HEK293T (cell line): ENCODE results near the gene PRIM2.
"Not testable (repeated sequence)": the region's sequence is repeated elsewhere in the genome, so short reads cannot be mapped to it uniquely, and the experiment has no call there.

Experiments
- CTCF ChIA-PET: fragments of 350-600 bp; formaldehyde crosslinking; extraction: SDS; loops from one replicate; lab custom pipeline; 2021; ENCODE audit warnings: antibody characterized with exemption, inconsistent platforms; lab: Yijun Ruan, JAX
- POLR2A ChIA-PET: fragments of 350-600 bp; formaldehyde crosslinking; extraction: SDS; loops from one replicate; lab custom pipeline; 2020; ENCODE audit warnings: antibody characterized with exemption, inconsistent platforms; lab: Yijun Ruan, JAX
- DNase-seq: peaks from one replicate; pipeline ENCODE4 v3.0.0; 2012; ENCODE audit warnings: mixed read lengths; ENCODE audit errors: extremely low spot score

The PRIM2 gene

DNA sequence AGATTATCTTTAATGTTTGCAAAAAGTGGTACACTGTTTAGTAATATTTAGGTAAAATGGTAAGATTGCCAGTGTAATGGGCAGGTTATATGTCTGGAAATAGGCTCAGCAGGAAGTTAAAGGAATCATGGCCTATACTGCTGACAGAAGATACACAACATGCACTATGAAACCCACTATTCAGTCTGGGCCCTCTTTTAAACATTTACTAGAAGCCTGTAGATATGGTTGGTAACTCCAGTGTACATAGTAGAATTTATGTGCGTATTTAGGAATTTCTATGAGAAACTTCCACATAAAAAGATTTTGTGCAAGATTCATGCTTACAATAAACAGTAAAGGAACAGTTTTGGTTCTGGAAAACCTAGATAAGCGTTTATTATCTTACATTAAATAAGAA, 178.8 kb downstream of the PRIM2 start:
- CTCF ChIA-PET, POLR2A ChIA-PET, DNase-seq: not testable (repeated sequence)

DNA sequence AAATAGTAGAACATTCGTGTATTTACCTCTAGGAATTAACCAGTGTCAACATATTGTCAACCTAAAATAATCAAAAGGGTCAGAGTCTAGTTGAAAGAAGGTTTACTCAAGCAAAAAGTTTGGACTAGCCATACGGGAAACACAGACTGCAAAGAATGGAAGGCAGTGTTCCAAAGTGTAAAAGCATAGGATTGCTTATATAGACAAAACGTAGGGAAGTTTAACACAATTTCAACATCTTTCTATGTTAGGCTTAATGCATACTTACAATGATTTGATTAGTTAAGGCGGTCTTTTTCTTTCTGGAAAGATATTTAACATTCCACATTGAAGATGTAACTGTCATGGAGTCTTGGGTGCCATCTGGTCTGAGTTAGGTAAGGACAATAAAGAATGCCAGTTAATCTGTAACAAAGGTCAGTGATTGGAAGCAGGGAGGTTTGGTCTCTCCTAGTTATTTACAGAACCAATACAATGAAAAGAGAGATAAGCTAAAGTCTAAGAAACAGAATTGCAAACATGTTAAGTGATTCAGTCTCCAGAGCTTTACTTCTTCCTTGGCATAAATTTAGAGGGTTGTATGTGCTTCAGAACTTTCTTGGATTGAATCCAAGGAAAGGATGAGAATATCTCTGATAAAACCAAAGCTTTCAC, 183.1 kb downstream of the PRIM2 start:
- CTCF ChIA-PET, DNase-seq: not testable (repeated sequence)

DNA sequence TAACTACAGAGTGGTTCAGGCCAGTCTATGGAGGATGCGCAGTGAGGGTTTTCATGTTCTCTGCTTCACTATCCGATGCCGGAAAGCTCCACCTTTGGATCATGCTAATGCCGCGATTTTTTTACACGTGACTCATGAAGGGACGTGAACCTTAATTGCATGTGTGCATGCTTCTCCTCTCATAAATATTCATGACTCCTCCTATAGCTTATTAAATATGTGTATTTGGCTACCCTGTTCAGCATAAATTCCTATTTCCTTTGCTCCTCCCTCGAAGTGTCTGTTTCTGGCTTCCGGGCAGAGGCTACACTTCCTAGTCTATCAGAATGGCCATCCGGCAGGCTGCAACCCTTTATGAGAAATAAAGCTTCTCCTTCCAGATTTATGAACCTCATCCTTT, 185.0 kb downstream of the PRIM2 start:
- POLR2A ChIA-PET, DNase-seq, CTCF ChIA-PET: not testable (repeated sequence)

More for the DNA sequence above, 183.1 kb downstream of the PRIM2 start:
- POLR2A ChIA-PET: not testable (repeated sequence)

DNA sequence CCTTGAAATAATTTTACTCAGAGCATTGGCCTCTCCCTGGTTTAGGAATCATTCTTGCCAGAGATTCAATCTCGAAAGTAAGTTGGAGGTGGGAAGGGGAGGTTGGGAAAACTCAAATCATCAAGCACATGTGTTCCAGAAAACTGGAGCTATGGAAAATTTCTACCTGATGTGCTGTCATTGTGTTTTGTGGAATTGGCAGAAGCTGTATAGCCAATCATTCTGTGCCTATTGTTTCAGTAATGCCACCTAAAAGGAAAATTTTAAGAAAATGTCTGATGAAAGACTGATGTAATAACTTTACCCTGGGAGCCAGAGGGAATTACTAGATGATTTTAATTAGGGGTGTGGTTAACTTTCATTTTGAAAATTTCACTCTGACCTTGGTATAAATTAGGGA, 187.8 kb downstream of the PRIM2 start:
- DNase-seq, POLR2A ChIA-PET, CTCF ChIA-PET: not testable (repeated sequence)

DNA sequence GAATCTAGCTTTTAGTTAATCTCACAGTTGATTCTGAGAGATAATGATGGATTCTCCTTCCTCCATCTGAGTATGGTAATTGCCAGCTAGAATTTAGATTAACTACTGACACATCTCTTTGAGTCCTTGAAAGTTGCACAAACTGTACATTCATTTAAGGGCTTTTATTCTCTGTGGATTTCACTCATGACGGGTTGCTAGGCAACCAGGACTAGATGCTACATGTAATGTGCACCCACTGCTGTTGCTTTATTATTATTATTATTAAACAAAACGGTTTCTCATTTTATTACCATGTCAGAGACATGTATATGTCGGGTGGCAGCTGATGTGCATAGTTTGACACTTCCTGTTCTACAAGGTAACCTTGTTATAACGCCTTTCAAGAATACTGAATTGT, 193.0 kb downstream of the PRIM2 start:
- POLR2A ChIA-PET, CTCF ChIA-PET, DNase-seq: not testable (repeated sequence)

DNA sequence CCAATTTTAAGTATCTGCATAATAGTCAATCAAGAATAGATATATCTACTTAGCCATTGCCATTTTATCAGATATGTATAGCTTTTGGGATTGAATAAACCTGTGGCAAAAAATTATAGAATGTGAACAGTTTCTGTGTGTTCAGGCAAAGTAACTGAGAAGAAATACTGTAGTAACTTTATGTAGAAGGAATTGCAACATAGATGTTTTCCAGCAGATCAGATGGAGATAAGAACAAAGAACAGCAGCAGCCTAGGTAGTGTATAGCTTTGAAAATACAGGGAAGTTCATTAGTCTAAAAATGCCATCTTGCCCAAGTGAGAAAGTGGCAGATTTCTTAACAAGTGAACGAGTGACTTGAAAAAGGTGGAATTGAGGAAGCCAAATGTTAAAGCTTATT, 197.7 kb downstream of the PRIM2 start:
- CTCF ChIA-PET, POLR2A ChIA-PET, DNase-seq: not testable (repeated sequence)

DNA sequence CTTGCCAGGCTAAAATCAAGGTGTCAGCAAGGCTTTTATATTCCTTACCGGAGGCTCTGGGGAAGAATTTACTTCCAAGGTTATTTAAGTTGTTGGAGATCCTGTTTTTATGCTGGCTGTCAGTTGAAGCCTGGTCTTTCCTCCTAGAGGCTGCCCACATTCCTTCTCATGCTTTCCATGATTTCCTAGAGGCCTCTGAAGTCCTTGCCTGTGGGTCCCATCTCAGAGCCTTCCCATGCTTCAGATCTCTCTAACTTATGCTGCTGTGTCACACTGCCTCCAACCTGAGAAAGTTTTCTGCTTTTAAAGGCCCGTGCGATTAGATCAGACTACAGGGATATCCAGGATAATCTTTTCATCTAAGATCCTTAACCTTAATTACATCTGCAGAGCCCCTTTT, 198.4 kb downstream of the PRIM2 start:
- DNase-seq, CTCF ChIA-PET, POLR2A ChIA-PET: not testable (repeated sequence)

DNA sequence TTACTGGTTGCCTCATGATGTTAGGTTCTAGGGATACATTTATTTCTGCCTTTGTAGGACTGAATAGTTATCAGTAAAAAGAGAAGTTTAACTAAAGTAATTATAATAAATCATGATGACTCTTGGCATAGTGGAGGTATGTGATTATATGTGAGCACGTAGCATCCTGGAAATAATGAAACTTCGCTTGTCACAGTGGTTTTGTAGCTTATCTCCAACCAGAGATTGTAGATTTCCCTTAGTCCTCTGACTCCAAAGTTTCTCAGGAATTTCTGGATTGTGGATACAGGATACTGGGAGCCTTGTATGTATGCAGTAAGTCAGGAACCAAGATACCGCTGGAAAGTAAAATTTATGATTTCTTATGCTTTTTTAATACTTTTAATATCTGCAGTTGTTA, 199.3 kb downstream of the PRIM2 start:
- CTCF ChIA-PET, POLR2A ChIA-PET, DNase-seq: not testable (repeated sequence)

DNA sequence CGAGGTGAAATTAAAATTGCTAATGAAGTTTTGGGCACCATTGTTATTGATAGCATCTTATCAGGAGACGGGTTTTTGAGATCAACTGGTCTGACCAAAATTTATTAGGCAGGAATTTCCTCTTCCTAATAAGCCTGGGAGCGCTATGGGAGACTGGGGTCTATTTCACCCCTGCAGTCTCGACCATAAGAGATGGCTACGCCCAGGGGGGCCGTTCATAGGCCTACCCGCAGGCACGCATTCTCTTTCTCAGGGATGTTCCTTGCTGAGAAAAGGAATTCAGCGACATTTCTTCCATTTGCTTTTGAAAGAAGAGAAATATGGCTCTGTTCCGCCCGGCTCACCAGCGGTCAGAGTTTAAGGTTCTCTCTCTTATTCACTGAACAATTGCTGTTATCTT, 201.8 kb downstream of the PRIM2 start:
- POLR2A ChIA-PET, DNase-seq, CTCF ChIA-PET: not testable (repeated sequence)

DNA sequence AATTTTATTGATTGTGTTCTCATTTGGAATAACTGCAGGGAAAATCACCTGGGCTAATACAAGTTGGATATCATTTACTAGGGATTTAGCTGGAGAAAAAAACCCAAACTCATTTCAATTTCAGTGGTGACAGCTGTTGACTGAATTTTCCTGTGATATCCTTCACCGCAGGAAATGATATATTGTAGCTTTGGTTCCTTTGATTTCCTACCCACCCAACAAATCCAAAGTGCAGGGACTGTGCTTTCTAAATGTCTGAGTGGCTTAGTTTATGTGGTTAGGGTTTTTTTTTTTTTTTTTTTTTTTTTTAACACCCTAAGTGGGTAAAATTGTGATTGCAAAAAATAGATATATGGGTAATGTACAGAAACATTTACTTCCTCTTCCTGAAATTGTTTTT, 203.7 kb downstream of the PRIM2 start:
- DNase-seq, CTCF ChIA-PET, POLR2A ChIA-PET: not testable (repeated sequence)

DNA sequence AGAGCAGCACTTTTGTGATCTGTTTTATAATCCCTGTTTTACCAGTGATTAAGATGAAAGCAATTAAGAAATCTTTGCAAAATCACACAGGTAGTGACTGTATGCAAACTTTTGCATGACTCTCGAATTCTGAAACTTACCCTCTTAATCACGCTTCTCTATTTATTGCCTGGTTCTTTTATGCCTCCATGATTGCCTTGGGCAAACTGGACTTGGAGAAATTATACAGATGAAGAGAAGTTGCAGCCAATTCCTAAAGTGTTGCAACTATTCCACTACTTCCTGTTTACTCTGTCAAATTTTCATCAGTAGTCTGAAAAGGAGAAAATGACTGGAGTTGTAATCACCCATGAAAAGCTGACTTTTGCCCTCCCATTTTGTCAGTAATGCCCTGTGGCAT, 205.8 kb downstream of the PRIM2 start:
- DNase-seq, CTCF ChIA-PET, POLR2A ChIA-PET: not testable (repeated sequence)

DNA sequence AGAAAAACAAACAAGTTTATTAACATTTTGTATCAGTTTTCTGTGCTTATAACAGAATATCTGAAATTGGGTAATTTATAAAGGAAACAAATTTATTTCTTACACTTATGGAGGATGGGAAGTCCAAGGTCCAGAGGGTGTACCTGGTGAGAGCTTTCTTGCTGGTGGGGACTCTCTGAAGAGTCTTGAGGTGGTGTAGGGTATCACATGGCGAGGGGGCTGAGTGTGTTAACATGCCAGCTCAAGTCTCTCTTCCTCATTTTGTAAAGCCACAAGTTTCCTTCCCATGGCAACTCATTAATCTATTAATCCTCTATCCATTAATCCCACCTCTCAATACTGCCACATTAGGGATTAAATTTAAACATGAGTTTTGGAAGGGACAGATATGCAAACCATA, 212.3 kb downstream of the PRIM2 start:
- POLR2A ChIA-PET, CTCF ChIA-PET, DNase-seq: not testable (repeated sequence)

DNA sequence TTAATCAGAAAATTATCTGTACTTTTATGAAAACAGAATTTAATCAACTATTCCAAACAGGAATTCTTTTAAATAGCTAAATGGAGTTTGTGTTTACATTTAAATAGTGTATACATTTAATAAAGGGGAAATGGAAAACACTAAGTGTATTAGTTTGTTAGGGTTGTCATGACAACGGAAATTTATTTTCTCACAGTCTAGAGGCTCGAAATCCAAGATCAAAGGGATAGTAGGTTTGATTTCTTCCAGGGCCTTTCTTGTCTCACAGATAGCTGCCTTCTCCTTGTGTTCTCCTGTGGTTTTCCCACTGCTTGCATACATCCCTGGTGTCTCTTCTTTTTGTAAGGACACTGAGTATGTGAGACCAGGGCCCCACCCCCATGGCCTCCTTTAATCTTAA, 215.2 kb downstream of the PRIM2 start:
- POLR2A ChIA-PET, DNase-seq, CTCF ChIA-PET: not testable (repeated sequence)

DNA sequence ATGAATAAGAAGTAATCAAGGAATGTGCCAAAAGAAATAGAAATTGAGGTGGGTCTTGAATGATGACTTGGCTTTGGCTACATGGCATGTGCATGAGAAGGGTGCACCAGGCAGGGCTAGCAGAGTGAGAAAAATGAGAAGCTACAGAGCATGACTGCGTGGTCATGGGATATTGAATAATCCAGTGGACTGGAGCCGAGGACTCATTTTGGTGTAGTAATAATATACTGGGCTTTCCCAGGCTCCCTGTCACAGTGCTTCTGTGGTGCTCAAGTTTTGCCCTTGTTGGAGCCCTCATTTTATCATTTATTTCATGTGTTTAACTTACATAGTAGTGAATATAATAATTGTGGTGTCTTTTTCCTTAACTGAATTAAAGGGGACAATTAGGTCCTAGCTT, 217.7 kb downstream of the PRIM2 start:
- POLR2A ChIA-PET, CTCF ChIA-PET, DNase-seq: not testable (repeated sequence)

DNA sequence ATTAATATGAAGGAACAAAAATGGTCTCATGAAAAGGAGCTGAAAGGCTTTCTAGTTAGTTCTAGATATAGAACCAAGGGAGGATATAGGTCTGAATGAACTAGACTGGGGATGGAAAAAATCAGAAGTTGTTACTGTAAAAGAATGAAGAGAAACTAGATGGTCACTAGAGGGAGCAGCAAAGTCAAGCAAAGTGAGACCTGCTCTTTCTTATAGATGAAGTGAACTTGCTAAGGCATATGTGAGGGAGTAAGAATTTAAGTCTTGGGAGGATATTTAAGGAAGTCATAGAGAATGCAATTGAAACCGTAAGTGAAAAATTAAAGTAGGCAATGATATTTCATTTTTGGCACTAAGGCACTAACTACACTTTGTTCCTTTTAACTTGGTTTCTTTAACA, 218.6 kb downstream of the PRIM2 start:
- not testable (repeated sequence) for DNase-seq

DNA sequence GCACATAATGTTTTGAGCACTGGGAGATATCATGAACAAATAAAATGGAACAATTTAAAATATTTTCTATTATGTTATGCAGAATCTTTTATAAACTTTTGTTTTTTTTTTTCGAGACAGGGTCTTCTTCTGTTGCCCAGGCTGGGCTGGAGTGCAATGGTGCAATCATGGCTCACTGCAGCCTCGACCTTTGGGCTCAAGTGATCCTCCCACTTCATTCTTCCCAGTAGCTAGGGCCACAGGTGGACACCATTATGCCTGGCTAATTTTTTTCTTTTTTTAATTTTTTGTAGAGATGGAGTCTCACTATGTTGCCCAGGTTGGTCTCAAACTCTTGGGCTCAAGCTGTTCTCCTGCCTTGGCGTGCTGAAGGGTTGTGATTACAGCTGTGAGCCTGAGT, 220.5 kb downstream of the PRIM2 start:
- POLR2A ChIA-PET, CTCF ChIA-PET: not testable (repeated sequence)

More for the DNA sequence above, 218.6 kb downstream of the PRIM2 start:
- POLR2A ChIA-PET, CTCF ChIA-PET: not testable (repeated sequence)

DNA sequence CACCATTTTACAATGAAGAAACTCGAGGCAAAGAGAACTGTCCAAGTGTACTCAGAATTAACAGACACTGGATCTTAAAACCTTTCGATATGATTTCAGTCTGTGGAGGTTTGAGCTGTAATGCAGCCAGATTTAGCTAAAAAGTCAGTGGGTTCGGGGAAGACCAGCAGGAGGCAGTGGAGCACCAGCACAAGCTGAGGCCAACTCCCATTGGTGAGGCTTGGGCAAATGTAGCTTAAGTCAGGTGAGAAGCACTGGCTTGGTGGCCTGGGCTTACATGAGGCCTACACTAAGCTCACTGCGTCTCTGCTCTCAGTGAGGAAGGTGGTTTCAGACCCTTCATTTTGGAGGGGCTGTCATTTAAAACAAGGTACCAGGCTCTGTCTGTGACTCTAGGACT, 234.5 kb downstream of the PRIM2 start:
- POLR2A ChIA-PET, DNase-seq, CTCF ChIA-PET: not testable (repeated sequence)

More for the DNA sequence above, 220.5 kb downstream of the PRIM2 start:
- not testable (repeated sequence) for DNase-seq

DNA sequence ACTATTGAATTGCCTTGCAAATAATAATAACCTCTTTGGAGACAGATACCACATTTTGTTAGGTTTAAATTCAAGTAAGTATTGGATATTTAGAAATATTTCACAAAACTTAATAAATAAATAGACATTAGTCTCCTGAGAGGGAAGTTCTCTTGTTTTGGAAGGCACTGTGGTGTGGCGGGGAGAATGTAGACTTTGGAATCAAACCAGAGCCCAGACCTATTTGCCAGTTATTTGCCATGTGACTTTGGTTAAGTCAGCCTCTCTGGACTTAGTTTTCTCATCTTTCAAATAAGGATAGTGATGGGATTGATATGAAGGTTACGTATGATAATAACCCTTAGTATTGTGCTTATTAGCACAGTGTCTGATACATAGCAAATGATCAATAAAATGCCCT, 240.4 kb downstream of the PRIM2 start:
- DNase-seq, CTCF ChIA-PET, POLR2A ChIA-PET: not testable (repeated sequence)

DNA sequence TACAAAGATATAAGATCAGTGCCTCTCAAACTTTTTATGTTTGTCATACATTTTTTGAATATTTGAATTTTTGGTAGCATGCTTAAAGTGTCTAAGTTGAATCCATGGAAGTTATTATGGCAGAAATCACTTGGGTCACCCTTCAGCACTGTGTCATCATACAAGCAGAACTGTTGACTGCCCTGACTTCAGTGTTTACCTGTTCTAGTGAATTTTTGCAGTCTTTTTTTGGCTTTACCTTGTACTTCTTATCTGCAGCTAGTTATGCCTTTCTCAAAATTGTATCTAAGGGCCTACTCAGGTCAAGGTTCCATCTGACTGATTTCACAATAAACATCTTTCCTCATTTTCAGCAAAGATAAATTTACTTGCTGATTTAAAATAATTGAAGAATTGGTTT, 241.7 kb downstream of the PRIM2 start:
- DNase-seq, POLR2A ChIA-PET, CTCF ChIA-PET: not testable (repeated sequence)

DNA sequence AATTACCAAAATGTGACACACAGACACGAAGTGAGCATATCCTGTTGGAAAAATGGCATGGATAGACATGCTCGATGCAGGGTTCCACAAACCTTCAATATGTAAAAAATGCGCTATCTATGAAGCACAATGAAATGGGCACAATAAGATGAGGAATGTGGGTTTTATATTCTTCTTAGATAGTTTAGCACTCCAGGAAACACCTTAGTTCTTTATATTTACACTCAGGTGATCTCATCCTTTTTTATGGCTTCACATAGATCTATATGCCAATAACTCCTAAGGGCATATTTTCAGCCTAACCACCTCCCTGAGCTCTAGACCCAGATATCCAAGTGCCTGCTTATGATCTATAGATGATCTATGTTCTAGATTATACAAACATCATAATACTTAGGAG, 244.8 kb downstream of the PRIM2 start:
- POLR2A ChIA-PET, CTCF ChIA-PET, DNase-seq: not testable (repeated sequence)
